Type B pancreatic cell (in vitro differentiated cells): Measurements from ENCODE around the gene FBXL15. TPM values are rescaled to one million over a fixed set of nuclear protein-coding genes. Genes with fewer than 3 reads are reported as not detected.

Experiments
- DNase-seq: peaks from one replicate; pipeline ENCODE4 v3.0.0; 2021; ENCODE audit warnings: mixed read lengths; ENCODE audit not compliant: unreplicated experiment; ENCODE audit errors: extremely low spot score
- H3K27ac Mint-ChIP-seq: 2 replicates; pipeline ENCODE4 v1.8.0; 2021; ENCODE audit warnings: mild to moderate bottlenecking, mixed read lengths
- H3K27me3 Mint-ChIP-seq: 2 replicates; pipeline ENCODE4 v1.8.0; 2021; ENCODE audit warnings: mixed read lengths
- H3K36me3 Mint-ChIP-seq: 2 replicates; pipeline ENCODE4 v1.8.0; 2021; ENCODE audit warnings: mixed read lengths
- H3K4me1 Mint-ChIP-seq: one replicate; pipeline ENCODE4 v1.8.0; 2021; ENCODE audit warnings: mixed read lengths; ENCODE audit not compliant: unreplicated experiment
- H3K4me3 Mint-ChIP-seq: 2 replicates; pipeline ENCODE4 v1.8.0; 2021; ENCODE audit warnings: mild to moderate bottlenecking, mixed read lengths
- H3K9me3 Mint-ChIP-seq: 2 replicates; pipeline ENCODE4 v1.8.0; 2021; ENCODE audit warnings: mixed read lengths
- CTCF ChIP-seq: fragments of 200-600 bp; sonication (generic); conservative IDR thresholded peaks from 2 replicates; pipeline ENCODE4 v1.5.0; 2021; ENCODE audit warnings: antibody characterized with exemption, mild to moderate bottlenecking
- total RNA-seq: library from RNA; stranded (reverse); gene quantifications from 2 replicates; pipeline ENCODE4 v1.2.1, GENCODE V29; 2021; ENCODE audit warnings: low replicate concordance

The FBXL15 gene
- total RNA-seq, 1 donor from 2014 or later = 14.8 TPM

- peak; percentile 97 for DNase-seq
- TF ChIP-seq CTCF = no peak
- Mint-ChIP-seq H3K27me3 (peaks cover 2% of the 10 kb centered on the region), H3K4me3 (peak overlapping the region; percentile 92), H3K4me1 (peaks cover 26% of the 10 kb centered on the region), H3K9me3 (no peaks in the 10 kb centered on the region), H3K27ac (peak overlapping the region; percentile 91), H3K36me3 (peaks cover 3% of the 10 kb centered on the region)
Observed at GRCh38 chr10:102461187-102462054, 40.8 kb downstream of the FBXL15 start.

- peak overlapping the region; percentile 92 for H3K4me3 Mint-ChIP-seq
- no peaks in the 10 kb centered on the region for H3K9me3 Mint-ChIP-seq
- TF ChIP-seq CTCF = no peak
- peaks cover 2% of the 10 kb centered on the region for H3K27me3 Mint-ChIP-seq
- H3K27ac Mint-ChIP-seq = peak overlapping the region; percentile 91
- peaks cover 3% of the 10 kb centered on the region for H3K36me3 Mint-ChIP-seq
- H3K4me1 Mint-ChIP-seq = peaks cover 26% of the 10 kb centered on the region
- no peak for DNase-seq
Observed at GRCh38 chr10:102462512-102463054, 41.9 kb downstream of the FBXL15 start.

- peak overlapping the region; percentile 92 for H3K4me3 Mint-ChIP-seq
- peaks cover 26% of the 10 kb centered on the region for H3K4me1 Mint-ChIP-seq
Observed at GRCh38 chr10:102463983-102464382, 43.3 kb downstream of the FBXL15 start.

GRCh38 chr10:102465466-102465865, 44.8 kb downstream of the FBXL15 start:
- Mint-ChIP-seq H3K27ac (no peak overlapping the region), H3K4me3 (no peak overlapping the region), H3K36me3 (peaks cover 3% of the 10 kb centered on the region), H3K27me3 (peaks cover 2% of the 10 kb centered on the region), H3K9me3 (no peaks in the 10 kb centered on the region), H3K4me1 (peaks cover 26% of the 10 kb centered on the region)
- no peak for DNase-seq
- no peak for TF ChIP-seq CTCF

More at GRCh38 chr10:102463983-102464382, 43.3 kb downstream of the FBXL15 start:
- H3K36me3 Mint-ChIP-seq = peaks cover 3% of the 10 kb centered on the region
- DNase-seq = no peak
- peaks cover 2% of the 10 kb centered on the region for H3K27me3 Mint-ChIP-seq
- H3K27ac Mint-ChIP-seq = peak overlapping the region; percentile 91
- no peak for TF ChIP-seq CTCF
- no peaks in the 10 kb centered on the region for H3K9me3 Mint-ChIP-seq

- DNase-seq = no peak
- TF ChIP-seq CTCF = no peak
- peaks cover 11% of the 10 kb centered on the region for H3K4me1 Mint-ChIP-seq
- no peak overlapping the region for H3K4me3 Mint-ChIP-seq
- H3K27me3 Mint-ChIP-seq = peaks cover 2% of the 10 kb centered on the region
- no peaks in the 10 kb centered on the region for H3K9me3 Mint-ChIP-seq
- H3K27ac Mint-ChIP-seq = no peak overlapping the region
- peaks cover 3% of the 10 kb centered on the region for H3K36me3 Mint-ChIP-seq
Observed at GRCh38 chr10:102467318-102467717, 46.7 kb downstream of the FBXL15 start.
